Keratinocyte (primary cell): Measurements from ENCODE around the gene SH3PXD2B. TPM values are rescaled to one million over a fixed set of nuclear protein-coding genes. Genes with fewer than 3 reads are reported as not detected.

Experiments used
- DNase-seq: peaks from one replicate; pipeline ENCODE4 v3.0.0-alpha.2; 2011; ENCODE audit warnings: low read depth, missing footprints, low spot score
- FAIRE-seq: peaks from 2 replicates; lab custom pipeline; 2011; peaks lifted over from hg19 to GRCh38; lab: Jason Lieb, UNC
- H2AFZ ChIP-seq: 2 replicates; pipeline ENCODE4 v1.6.0; 2012; ENCODE audit warnings: low read length, control low read depth, inconsistent platforms; ENCODE audit not compliant: control insufficient read depth
- H3K27ac ChIP-seq: 2 replicates; pipeline ENCODE4 v1.5.1; 2011; ENCODE audit warnings: low read length; ENCODE audit not compliant: control insufficient read depth, insufficient read depth
- H3K27me3 ChIP-seq: 3 replicates; pipeline ENCODE4 v1.6.0; 2011; ENCODE audit warnings: low read length; ENCODE audit not compliant: control insufficient read depth, insufficient read depth; ENCODE audit errors: extremely low read depth
- H3K36me3 ChIP-seq, 2 experiments: 2 replicates in 1 of 2; 3 replicates in 1 of 2; pipeline ENCODE4 v1.5.1; 2011; ENCODE audit warnings: low read length in 2 of 2, mild to moderate bottlenecking in 1 of 2; ENCODE audit not compliant: control insufficient read depth in 2 of 2, insufficient read depth in 2 of 2; ENCODE audit errors: extremely low read depth in 1 of 2
- H3K4me1 ChIP-seq: 3 replicates; pipeline ENCODE4 v1.5.1; 2011; ENCODE audit warnings: low read length; ENCODE audit not compliant: control insufficient read depth, insufficient read depth; ENCODE audit errors: extremely low read depth
- H3K4me2 ChIP-seq: 3 replicates; pipeline ENCODE4 v1.6.0; 2011; ENCODE audit warnings: low read depth, low read length; ENCODE audit not compliant: control insufficient read depth, insufficient read depth; ENCODE audit errors: extremely low read depth
- H3K4me3 ChIP-seq, 3 experiments: fragments of 200-600 bp in 1 of 3; sonication (generic) in 1 of 3; 2 replicates in 2 of 3; 3 replicates in 1 of 3; pipeline ENCODE4 v1.5.1; 2011 to 2016; ENCODE audit warnings: low read length in 3 of 3, mild to moderate bottlenecking in 3 of 3, control low read depth in 2 of 3, inconsistent platforms in 1 of 3, low read depth in 1 of 3, mixed read lengths in 1 of 3, mixed run types in 1 of 3, moderate library complexity in 1 of 3; ENCODE audit not compliant: control insufficient read depth in 2 of 3, insufficient read depth in 2 of 3; ENCODE audit errors: extremely low read depth in 1 of 3
- H3K79me2 ChIP-seq: 2 replicates; pipeline ENCODE4 v1.6.0; 2012; ENCODE audit warnings: low read length; ENCODE audit not compliant: control insufficient read depth, insufficient read depth
- H3K9ac ChIP-seq: 3 replicates; pipeline ENCODE4 v1.6.0; 2011; ENCODE audit warnings: low read length; ENCODE audit not compliant: control insufficient read depth, insufficient read depth; ENCODE audit errors: extremely low read depth
- H3K9me1 ChIP-seq: 3 replicates; pipeline ENCODE4 v1.6.0; 2011; ENCODE audit warnings: low read length; ENCODE audit not compliant: control insufficient read depth, insufficient read depth; ENCODE audit errors: extremely low read depth
- H3K9me3 ChIP-seq: 2 replicates; pipeline ENCODE4 v1.5.1; 2012; ENCODE audit warnings: low read depth, low read length; ENCODE audit not compliant: control insufficient read depth
- H4K20me1 ChIP-seq: 3 replicates; pipeline ENCODE4 v1.6.0; 2011; ENCODE audit warnings: low read length; ENCODE audit not compliant: control insufficient read depth, insufficient read depth; ENCODE audit errors: extremely low read depth
- EZH2 ChIP-seq: IDR thresholded peaks from one replicate; pipeline ENCODE4 v1.6.1; 2012; ENCODE audit warnings: inconsistent platforms, mild to moderate bottlenecking, low read length, moderate library complexity
- dilution Hi-C: fragments of 300-500 bp; cut with MboI; formaldehyde crosslinking; loops from one replicate; pipeline ENCODE4 v1.7.0; 2020; ENCODE audit warnings: low sequenced_read_pairs; ENCODE audit not compliant: extremely low pct_ligation_motif_present
- polyA plus RNA-seq, 5 experiments: library from polyadenylated mRNA; depleted of rRNA in 3 of 5; stranded (reverse) in 3 of 5; stranded (forward) in 1 of 5; unstranded in 1 of 5; fragments of >200 nt; gene quantifications; 1 replicate in 1 of 5; 2 replicates in 3 of 5; 3 replicates in 1 of 5; pipeline versions ENCODE4 v1.2.1 to v1.2.3, GENCODE V29; 2011 to 2012; ENCODE audit warnings: missing spikeins in 2 of 5, low read depth in 1 of 5, low replicate concordance in 1 of 5
- TF ChIP-seq, protein P1 (sequence below), 3 experiments: IDR thresholded peaks in 1 of 3; conservative IDR thresholded peaks in 1 of 3; optimal IDR thresholded peaks in 1 of 3; 2 replicates in 2 of 3; 3 replicates in 1 of 3; pipeline versions ENCODE3 to v1.5.1; 2011; ENCODE audit warnings: low read length in 3 of 3, mild to moderate bottlenecking in 3 of 3, moderate library complexity in 2 of 3, control low read depth in 1 of 3, inconsistent platforms in 1 of 3; ENCODE audit not compliant: insufficient read depth in 2 of 3; ENCODE audit errors: extremely low read depth in 1 of 3

Gene SH3PXD2B
- polyA plus RNA-seq, 1 donor (not counting 4 experiments of a cell fraction or from before 2014, with no cell fraction given): 17.3 TPM

DNA sequence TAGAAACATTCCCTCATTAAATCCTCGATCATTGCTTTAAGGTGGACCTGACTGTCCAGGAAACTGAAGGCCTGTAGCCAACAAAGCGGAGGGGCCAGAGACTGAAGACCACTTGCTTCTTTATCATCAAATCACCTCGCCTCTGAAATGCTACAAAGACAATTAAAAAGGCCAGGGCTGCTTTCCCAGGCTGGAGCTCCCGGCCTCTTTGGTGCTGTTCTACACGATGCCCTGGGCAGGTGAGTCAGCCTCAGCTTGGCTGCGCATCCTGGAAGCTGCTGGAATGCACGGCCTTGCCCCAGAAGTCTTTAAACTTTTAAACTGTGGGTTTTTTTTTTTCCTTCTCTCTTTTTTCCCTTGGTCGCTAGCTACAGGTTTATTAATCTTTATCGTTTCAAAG, 46.5 kb downstream of the SH3PXD2B start:
- TF ChIP-seq, protein P1, sequence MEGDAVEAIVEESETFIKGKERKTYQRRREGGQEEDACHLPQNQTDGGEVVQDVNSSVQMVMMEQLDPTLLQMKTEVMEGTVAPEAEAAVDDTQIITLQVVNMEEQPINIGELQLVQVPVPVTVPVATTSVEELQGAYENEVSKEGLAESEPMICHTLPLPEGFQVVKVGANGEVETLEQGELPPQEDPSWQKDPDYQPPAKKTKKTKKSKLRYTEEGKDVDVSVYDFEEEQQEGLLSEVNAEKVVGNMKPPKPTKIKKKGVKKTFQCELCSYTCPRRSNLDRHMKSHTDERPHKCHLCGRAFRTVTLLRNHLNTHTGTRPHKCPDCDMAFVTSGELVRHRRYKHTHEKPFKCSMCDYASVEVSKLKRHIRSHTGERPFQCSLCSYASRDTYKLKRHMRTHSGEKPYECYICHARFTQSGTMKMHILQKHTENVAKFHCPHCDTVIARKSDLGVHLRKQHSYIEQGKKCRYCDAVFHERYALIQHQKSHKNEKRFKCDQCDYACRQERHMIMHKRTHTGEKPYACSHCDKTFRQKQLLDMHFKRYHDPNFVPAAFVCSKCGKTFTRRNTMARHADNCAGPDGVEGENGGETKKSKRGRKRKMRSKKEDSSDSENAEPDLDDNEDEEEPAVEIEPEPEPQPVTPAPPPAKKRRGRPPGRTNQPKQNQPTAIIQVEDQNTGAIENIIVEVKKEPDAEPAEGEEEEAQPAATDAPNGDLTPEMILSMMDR (optimal IDR thresholded peaks at IDR 0.05 in 1 of 3, IDR thresholded peaks at IDR 0.05 in 1 of 3, conservative IDR thresholded peaks at IDR 0.05 in 1 of 3; ENCODE audit: extremely low read depth in 1 of 3, insufficient read depth in 2 of 3, low read length in 3 of 3): no peak
- no peak for TF ChIP-seq EZH2
- dilution Hi-C loops: no loop called here
- no peaks in the 10 kb centered on the region for H4K20me1 ChIP-seq
- no peak overlapping the region for H3K9ac ChIP-seq
- H3K9me3 ChIP-seq: no peaks in the 10 kb centered on the region
- no peak overlapping the region for H3K4me3 ChIP-seq
- H3K36me3 ChIP-seq: peaks cover 5 to 9% of the 10 kb centered on the region in 2 experiments
- H2AFZ ChIP-seq: no peak overlapping the region
- no peaks in the 10 kb centered on the region for H3K27me3 ChIP-seq
- H3K9me1 ChIP-seq: peaks cover 2% of the 10 kb centered on the region
- peaks cover 11% of the 10 kb centered on the region for H3K4me1 ChIP-seq
- H3K4me2 ChIP-seq: peak overlapping the region; percentile 26
- peak; percentile 94 for FAIRE-seq
- H3K79me2 ChIP-seq: no peaks in the 10 kb centered on the region
- H3K27ac ChIP-seq: no peak overlapping the region
- no peak for DNase-seq

DNA sequence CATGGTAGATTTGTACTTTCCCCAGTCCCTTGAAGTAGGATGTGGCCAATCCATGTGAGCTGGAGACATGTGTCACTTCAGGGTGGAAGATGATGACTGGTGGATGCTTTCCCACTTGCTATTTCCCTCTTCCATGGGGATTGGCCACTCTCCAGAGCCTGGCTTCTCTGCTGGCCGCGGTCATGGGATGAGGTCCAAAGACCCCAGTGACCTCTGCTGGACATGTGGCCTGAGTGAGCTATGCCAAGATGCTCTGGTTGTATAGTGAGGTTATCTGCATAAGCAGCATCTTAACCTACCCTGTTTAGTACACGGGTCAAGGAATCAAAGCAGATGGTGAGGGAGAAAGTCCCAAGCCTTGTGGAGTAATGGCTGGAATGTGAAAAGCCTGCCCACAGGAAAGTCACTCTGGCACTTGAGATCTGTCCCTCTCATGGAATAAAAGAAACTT, 47.1 kb downstream of the SH3PXD2B start:
- H3K36me3 ChIP-seq: peaks cover 5 to 12% of the 10 kb centered on the region in 2 experiments
- H3K9me1 ChIP-seq: peaks cover 2% of the 10 kb centered on the region
- dilution Hi-C loops: no loop called here
- no peaks in the 10 kb centered on the region for H4K20me1 ChIP-seq
- peaks cover 7% of the 10 kb centered on the region for H3K4me1 ChIP-seq
- no peaks in the 10 kb centered on the region for H3K9me3 ChIP-seq
- DNase-seq: no peak
- peak; percentile 58 for FAIRE-seq
- no peak overlapping the region for H3K4me2 ChIP-seq
- no peak overlapping the region for H3K4me3 ChIP-seq
- no peaks in the 10 kb centered on the region for H3K27me3 ChIP-seq
- H3K9ac ChIP-seq: no peak overlapping the region
- TF ChIP-seq, protein P1 (optimal IDR thresholded peaks at IDR 0.05 in 1 of 3, IDR thresholded peaks at IDR 0.05 in 1 of 3, conservative IDR thresholded peaks at IDR 0.05 in 1 of 3; ENCODE audit: extremely low read depth in 1 of 3, insufficient read depth in 2 of 3, low read length in 3 of 3): no peak
- no peak for TF ChIP-seq EZH2
- H2AFZ ChIP-seq: no peak overlapping the region
- H3K79me2 ChIP-seq: no peaks in the 10 kb centered on the region
- no peak overlapping the region for H3K27ac ChIP-seq
